Stimulated activated CD8-positive, alpha-beta memory T cell treated with anti-CD3 and anti-CD28 coated beads, Interleukin-12 subunit alpha, Interleukin-12 subunit beta, amount 100 ng/mL, for 1 hour (primary cell): ENCODE data around the gene STK39.
"Not testable (repeated sequence)": the region's sequence is repeated elsewhere in the genome, so short reads cannot be mapped to it uniquely, and the experiment has no call there.

Experiments
- DNase-seq: peaks from one replicate; pipeline ENCODE4 v3.0.0-alpha.2; 2020; ENCODE audit warnings: low read depth

The STK39 gene

DNA sequence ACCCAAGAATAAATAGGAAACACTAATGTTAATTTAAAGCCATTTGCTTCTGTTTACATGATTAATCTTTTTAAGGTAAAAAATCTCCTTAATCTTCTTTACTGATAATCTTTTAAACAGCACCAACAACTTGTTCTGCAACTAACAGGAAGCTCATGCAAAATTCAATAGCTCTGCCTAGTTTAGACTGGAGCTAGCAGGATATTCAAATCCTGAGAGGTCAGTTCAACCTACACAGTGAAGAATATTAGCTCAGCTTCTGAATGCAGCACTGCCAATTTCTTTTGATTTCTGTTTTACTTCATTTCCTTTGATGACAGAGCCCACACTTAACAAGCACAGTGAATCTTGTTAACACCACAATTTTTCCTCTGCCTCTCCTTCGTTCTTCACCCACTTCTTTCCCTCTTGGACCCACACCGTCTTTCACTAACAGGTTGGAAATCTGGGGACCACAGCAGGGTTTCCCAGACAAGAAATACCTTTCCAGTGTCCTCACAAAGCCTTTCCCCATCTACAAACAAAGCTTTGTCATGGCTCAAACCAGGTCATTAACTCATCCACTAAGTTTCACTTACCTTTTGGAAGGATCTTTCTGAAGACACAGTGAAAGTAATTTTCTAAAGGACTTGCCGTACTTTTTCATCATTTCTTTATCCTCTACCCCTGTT, 109.8 kb downstream of the STK39 start:
- no peak for DNase-seq

DNA sequence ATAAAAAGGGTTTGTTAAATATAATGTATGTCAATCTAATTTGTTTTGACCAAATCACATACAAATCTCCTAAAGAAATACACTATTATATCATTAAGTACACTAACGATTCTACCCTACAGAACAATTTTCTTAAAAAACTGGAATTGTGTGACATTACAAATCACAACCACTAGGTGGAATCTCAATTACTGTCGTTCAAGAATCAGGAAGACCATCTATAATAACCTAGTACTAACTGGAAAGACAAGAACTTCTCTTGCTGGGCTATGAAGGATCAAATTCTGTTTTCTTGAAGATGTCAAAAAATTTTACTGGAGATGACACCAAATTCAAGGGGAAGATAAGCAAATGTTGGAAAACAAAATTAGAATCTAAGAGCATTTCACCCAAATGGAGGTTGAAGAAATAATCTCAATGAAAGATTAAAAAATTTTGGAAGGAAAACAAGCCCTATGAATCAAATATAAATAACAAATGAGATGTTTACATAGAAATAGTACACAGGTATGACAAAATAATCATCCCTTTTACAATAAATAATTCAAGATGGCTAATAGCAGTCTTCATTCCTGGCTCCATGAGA, 110.9 kb downstream of the STK39 start:
- no peak for DNase-seq

DNA sequence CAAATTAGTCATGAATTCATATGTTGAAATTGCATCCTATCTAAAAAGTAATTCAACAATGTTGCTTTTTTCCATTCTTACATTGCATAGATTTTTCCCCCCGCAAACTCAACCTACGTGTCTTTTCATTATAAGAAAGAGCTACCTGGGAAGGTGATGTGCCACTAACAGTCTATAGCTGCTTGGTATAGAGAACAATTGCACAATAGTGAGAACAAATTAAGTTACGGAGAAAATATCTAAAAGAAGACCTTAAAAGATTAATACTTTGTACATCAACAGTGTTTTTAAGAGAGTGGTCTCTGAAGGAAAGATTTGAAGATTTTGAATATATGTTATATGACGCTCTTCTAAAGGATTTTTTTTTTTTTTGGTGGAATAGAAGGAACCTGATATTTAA, 111.8 kb downstream of the STK39 start:
- no peak for DNase-seq

DNA sequence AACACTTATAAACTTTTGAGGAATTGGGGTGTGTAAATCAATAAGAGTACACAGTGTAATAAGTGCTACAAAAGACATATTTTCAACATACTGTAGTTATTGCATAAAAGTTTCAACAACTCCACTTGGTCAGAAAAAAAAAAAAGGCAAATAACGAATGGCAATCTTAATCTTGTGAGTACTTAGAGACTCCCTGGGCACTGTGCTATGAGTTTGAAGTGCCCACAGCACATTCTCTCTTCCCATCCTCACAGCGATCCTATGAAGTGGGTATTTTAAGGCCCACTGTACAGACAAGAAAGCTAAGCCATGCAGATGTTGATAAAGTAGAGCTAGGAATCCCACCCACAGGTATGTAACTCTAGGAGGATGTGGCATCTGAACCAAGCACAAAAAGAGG, 112.3 kb downstream of the STK39 start:
- no peak for DNase-seq

DNA sequence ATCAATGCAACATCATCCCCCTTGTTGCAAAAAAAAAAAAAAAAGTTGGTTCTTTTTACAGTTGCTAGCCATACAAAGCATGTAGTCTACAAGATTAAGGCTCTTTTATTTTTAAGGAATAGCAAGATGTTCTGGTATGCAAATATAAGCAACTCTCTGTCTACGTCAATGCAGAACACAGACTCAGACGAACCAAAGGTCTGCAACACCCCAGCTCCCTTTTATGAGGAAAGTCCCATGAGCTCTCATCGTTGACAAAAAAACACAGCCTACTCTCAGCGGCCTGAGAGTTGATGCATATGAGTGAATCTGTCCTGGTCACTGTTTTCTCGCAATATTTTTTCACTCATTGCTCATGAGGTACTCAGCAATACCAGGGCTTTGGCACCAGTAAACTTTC, 112.9 kb downstream of the STK39 start:
- DNase-seq: no peak

DNA sequence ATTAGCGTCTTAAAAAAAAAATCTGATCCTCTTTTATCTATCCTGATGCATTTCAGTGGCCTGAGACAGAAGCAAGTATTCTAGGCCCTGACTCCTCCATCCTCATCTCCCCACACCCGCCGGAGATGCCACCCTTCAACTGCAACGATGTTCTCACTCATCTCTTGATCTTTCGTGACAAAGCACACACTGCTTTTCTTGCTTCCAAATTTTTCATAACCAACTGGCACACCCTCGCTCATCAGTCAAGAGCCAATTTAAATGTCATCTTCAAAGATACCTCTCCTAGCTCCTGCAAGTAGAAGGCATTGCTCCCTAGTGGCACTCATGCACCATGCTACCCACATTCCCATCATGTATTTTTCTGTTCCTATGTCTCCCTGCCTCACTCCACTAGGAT, 115.0 kb downstream of the STK39 start:
- DNase-seq: no peak

DNA sequence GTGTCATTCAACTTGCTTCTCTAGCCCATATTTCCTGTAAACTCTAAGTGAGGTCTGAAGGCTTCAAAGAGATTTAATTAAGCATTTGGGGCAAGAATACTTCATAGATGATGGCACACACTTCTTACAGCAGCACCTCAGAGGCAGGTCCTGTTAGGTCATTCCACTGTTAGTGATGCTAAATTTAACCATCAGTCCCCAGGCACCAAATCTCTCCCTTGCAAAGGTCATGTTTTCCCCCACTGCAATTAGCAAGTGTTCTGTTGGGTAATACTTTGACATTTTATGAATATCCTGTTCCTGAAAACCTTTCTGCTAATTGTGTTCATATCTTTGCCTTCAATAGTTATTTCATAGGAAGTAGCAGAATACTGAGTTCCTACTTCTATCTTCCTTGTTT, 117.0 kb downstream of the STK39 start:
- DNase-seq: no peak

DNA sequence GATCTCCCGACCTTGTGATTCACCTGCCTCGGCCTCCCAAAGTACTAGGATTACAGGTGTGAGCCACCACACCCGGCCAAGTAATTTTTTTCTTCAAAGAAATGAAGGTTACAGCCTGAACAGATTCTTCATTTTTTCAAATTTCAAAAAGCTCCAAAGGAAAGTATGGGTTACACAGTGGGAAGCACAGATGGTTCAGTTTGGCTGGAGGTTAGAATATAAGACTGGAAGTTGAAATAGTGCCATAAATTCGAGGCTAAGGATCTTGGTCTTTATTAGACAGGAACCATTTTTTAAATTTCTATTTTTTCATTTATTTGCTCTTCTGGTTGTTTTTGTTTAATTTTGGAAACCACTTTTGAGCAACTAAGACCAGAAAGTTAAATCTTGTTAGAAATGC, 120.0 kb downstream of the STK39 start:
- no peak for DNase-seq

DNA sequence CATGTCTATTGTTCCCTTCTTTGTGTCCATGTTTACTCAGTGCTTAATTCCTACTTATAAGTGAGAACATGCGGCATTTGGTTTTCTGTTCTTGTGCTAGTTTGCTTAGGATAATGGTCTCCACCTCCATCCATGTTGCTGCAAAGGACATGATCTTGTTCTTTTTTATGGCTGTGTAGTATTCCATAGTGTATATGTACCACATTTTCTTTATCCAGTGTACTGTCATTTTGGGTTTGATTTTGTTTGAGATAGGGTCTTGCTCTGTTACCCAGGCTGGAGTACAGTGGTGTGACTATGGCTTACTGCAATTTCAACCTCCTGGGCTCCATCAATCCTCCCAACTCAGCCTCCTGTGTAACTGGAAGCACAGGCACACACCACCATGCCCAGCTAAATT, 125.2 kb downstream of the STK39 start:
- DNase-seq: not testable (repeated sequence)

DNA sequence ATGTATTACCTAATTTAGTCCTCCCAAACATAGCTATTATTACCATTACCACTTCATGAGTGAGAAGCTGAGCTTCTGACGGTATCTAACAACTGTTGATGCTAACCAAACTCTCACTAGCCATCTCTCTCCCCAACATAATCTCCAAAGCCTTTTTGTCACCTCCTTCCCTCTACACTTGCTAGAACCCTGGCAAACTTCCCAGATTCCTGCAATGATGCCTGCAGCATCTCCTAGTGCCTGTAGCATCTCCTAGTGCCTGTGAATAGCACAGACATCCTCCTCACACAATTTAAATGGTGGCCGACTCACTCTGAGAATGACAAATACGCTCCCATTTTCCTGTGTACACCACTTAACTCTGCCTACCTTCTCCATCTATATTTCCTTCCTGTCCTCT, 126.7 kb downstream of the STK39 start:
- DNase-seq: no peak

DNA sequence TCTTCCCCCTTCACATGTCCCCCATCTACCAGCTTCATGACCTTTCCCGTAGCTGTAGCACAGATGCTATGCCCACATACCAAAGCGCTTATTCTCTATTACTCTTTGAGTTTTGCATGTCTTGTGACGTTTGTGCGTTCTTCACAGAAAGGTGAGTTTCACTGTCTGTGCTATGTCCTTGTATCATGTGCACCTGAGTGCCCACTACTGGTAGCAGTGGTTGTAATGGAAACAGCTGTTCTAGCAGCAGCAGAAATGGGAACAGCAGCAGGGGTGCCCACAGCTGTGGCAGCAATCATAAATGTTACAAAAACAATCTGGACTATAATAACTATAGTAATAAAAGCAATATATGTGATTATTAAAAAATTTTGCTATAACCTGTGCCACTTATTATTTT, 127.1 kb downstream of the STK39 start:
- DNase-seq: no peak

DNA sequence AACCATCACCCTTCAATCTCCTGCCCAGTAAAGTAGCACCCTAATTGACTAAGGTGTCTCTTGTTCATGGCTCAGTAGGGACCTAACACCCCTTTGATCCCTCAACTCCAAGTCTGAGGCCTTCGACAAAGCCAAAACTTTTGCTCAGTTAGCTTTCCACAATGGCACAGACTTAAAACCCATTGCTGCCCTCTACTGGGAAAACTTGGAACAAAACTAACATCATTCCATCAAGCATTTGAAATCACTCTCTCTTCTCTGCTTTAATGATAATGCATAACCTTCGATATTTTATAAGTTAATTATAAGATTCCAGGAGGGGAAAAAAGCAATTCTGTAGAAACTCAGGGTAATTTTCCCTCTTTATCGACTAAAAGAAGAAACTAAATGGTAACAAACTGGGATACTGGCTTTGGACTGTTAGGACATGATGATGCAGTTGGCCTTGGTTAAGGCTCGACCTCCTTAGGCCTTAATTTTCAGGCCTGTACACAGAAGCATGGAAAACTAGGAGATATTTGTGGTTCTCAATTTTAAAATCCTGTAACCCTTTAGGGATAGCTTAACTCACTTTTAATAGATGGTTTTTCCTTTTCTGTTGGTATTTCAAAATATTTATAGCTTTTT, 127.8 kb downstream of the STK39 start:
- no peak for DNase-seq

DNA sequence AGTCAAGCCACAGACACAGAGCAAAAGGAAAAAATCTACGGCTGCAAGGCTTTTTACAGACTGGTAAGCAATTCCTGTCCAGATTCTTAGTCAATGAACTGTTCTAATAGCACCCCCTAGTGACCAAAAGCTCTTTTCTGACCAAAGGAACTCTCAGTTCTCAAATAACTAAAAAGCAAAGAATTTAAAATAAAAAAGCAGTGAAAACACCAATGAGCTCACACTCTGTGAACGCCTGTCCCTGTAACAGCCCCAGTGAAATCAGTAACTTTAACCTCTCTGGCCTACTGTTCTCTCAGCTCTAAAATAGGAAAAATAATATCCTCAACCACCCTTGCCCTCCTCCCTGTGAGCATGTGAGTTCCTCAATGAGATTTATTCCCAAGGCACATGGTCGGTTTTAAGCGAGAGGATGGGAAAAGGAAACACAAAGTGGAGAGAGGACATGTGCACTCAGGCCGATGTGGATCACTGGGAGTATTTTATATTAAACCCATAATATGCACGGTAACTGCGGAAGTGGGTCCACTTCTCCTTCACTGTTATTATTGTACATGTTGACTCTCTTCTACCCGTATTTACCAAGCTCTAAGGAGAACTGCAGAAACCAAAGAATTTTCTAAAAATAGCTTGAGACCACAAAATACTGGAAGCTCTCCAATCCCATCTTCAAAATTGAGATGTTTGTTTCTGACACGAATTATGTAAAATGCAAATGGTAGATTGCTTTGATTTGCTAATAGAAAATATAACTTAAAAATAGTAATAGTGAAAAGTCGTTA, 128.5 kb downstream of the STK39 start:
- no peak for DNase-seq

DNA sequence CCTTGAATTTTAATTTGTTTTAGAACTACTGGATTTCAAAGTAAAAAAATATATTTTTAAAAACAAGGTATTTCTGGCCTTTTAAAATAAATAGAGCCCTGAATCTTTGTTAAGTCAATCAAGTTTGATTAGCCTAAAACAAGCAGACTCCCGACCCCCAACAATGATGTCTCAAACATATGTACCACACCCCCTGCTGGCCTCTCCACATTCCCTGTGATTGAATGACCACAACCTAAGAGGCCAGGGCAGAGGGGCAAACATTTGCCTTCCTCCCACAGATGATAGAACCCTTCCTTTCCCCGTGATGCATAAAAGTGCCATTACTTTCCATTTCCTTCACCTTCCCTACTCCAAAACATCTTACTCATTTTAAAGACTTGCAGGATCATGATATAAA, 130.9 kb downstream of the STK39 start:
- no peak for DNase-seq

DNA sequence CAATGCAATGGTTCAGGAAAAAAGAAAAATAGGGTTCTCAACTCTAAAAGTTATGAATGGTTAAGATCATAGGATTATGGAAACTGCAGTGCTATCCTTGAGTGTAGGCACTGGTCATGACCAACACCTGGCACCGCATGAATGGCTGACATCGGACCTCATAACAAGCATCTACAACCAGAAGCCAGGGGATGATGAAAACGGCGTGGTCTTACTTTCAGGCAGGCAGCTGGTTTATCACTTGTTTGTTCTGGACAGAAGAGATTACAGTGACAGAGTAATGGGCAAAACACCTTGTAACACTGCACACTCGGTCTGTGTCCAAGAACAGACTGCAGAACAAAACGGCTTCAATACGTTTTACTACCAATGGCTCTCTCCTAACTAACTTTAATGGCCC, 132.8 kb downstream of the STK39 start:
- no peak for DNase-seq

DNA sequence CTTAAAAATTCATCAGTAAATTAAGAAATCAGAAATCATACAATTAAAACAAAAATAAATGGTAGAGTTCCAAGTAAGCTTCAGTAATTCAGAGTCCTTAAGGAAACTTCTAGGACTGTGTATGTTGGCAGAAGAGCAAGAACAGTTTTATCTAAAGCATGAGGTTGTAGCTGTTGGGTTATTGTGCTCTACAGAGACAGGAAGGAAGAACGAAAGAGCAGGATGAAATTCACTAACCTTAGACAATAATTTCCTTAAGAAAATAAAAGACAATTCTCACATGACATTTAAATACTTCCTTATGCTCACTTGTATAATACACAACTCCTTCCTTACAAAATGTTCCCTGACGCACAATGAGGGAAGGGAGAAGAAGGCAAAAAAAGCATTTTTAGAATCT, 133.4 kb downstream of the STK39 start:
- no peak for DNase-seq

DNA sequence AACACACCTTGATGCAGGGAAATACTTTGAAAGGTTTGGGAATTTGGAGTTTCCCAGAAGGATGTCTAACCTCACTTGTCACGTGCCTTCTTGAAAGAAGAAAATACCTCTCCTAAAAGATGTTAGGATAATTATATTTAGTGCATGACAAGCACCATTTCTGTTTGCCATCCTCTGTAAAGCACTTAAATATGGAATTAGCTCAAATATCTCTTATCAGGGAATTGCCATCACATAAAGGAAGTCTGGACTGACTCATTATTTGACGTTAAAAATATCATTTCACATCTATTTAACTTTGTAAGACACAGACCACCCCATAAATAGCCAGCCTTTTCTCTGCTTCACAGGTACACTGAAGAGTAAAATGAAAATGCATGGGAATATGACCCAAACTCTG, 140.1 kb downstream of the STK39 start:
- no peak for DNase-seq

DNA sequence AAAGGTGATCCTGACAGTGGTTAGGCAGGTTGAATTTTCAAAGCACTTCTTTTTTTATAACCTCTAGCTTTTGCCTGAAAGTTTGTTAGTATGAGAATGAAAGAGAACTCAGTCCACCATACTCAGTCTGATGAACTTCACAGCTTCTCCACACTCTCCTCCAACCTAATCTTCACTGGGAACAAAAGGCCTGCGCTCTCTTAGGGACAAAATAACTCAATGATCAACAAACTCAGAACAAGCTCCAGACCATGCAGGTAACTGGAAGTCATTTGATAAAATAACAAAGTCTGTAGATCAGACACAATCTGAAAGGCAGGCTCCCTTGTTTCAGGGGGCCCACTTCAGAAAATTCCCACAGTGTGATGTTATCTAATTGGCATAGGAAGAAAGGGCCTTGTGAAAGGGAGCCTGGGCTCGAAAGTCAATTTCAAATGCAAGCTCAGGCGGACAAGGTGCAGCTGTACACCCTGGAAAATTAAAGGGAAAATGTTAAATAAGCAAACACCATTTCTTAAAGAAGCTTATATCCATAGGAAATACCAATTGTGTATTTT, 142.2 kb downstream of the STK39 start:
- DNase-seq: no peak

DNA sequence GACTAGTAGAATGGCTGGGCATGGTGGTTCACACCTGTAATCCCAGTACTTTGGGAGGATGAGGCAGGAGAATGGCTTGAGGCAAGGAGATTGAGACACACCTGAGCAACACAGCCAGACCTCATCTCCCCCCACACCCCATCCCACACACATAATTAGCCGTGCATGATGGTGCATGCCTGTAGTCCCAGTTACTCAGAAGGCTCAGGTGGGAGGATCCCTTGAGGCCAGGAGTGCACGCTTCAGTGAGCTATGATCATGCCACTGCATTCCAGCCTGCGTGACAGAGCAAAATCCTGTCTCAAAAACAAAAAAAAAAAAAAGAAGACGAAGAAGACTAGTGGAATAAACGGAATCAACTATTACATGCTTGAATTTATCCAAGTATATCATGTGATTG, 150.0 kb downstream of the STK39 start:
- DNase-seq: no peak

DNA sequence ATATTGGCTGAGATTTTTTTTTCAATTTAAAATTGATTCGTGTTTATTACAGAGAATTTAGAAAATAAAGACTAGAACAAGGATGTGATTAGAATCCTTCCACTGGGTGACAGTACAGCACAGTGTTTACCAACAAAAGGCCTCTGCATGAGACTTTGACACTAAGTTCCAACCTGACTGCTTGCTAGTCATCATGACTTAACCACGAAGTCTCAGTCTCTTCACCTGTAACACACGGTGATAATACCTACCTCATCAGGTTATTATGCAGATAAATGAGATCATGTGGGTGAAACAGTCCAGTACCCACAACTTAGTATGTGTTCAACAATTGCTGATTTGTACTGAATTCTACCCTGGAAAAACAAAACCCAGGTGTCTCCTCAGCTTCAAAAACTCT, 151.2 kb downstream of the STK39 start:
- no peak for DNase-seq

DNA sequence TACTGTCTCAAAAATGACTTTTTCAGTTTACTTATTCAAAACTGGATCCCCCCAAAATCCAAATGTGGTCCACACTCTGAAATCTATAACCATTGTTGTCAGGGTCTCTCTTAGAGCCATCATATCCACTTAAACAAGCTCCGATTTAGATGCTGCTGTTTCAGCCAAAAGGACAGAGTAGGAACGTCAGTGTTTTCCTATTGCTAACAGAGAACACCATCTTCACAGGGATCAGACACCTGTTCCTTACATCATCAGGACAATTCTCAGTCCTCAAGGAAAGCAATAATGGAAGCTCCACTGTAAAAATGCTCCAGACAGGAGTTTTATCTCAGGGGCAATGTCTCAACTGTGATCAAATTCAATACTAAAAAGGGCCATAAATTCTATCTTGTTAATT, 155.4 kb downstream of the STK39 start:
- DNase-seq: no peak

DNA sequence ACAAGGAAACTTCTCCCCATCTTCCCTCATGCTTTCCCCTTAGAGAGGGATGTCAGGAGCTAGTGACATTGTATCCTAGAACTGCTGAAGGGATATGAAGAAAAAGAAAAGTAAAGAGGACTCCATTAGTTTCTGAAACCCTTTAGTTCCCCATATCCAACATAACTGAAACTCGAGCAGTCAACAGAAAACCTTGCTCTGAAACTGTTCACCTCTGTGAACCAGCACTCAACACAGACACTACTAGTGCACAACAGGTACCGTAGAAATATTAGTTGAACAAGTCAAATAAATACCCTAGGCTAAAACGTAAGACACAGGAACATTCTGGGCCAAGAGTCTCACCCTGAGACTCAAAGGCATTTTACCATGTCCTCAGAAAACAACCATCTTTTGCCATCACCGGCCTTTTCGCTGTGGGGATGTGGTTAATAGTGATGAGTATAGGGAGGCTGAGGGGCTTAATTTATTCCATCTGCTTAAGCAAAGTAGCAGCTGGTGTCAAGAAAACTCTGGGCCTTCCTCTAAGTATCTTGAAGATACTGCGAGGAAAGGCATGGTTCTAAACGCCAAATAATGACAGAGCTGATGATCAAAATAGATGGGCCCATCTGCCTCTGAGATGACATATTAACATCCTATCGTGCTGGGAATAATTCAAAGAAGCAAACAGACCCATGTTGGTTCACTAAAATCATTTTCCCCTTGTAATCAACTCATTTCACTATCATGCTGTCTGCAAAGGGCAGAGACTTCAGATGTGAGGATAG, 156.8 kb downstream of the STK39 start:
- DNase-seq: no peak
